PC-9 (cell line): Measurements from ENCODE around the gene AKAP14.
"Not testable (repeated sequence)": the region's sequence is repeated elsewhere in the genome, so short reads cannot be mapped to it uniquely, and the experiment has no call there.

Experiments used
- EZH2 ChIP-seq: fragments of 200-600 bp; sonication (generic); IDR thresholded peaks from 2 replicates; pipeline ENCODE4 v1.8.0; 2017; ENCODE audit warnings: antibody characterized with exemption, low read depth
- TF ChIP-seq, protein P1 (sequence below): fragments of 200-600 bp; sonication (generic); conservative IDR thresholded peaks from 2 replicates; pipeline ENCODE4 v1.6.1; 2017; ENCODE audit warnings: mixed run types, antibody characterized with exemption, mild to moderate bottlenecking, moderate library complexity

- not testable (repeated sequence) for TF ChIP-seq EZH2
- TF ChIP-seq, protein P1, sequence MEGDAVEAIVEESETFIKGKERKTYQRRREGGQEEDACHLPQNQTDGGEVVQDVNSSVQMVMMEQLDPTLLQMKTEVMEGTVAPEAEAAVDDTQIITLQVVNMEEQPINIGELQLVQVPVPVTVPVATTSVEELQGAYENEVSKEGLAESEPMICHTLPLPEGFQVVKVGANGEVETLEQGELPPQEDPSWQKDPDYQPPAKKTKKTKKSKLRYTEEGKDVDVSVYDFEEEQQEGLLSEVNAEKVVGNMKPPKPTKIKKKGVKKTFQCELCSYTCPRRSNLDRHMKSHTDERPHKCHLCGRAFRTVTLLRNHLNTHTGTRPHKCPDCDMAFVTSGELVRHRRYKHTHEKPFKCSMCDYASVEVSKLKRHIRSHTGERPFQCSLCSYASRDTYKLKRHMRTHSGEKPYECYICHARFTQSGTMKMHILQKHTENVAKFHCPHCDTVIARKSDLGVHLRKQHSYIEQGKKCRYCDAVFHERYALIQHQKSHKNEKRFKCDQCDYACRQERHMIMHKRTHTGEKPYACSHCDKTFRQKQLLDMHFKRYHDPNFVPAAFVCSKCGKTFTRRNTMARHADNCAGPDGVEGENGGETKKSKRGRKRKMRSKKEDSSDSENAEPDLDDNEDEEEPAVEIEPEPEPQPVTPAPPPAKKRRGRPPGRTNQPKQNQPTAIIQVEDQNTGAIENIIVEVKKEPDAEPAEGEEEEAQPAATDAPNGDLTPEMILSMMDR, result not testable (repeated sequence)
Observed at GRCh38 chrX:119966837-119967236, 71.1 kb downstream of the AKAP14 start.
